Naive thymus-derived CD4-positive, alpha-beta T cell (primary cell): Measurements from ENCODE around the gene RGPD5. TPM values are rescaled to one million over a fixed set of nuclear protein-coding genes. Genes with fewer than 3 reads are reported as not detected.
"Not testable (repeated sequence)": the region's sequence is repeated elsewhere in the genome, so short reads cannot be mapped to it uniquely, and the experiment has no call there.

Experiments
- ATAC-seq: fragments of 150-1000 bp; cut with Tn5 transposase; 2 replicates; pipeline ENCODE4 v1.10.0; 2021; ENCODE audit warnings: mild to moderate bottlenecking, moderate library complexity
- CTCF ChIA-PET: fragments of 350-600 bp; sonication (Branson Sonifier 250); formaldehyde crosslinking; loops from one replicate; lab custom pipeline; 2021; ENCODE audit warnings: antibody characterized with exemption; lab: Charles Lee
- POLR2A ChIA-PET: fragments of 350-600 bp; sonication (Branson Sonifier 250); formaldehyde crosslinking; loops from one replicate; lab custom pipeline; 2021; ENCODE audit warnings: antibody characterized with exemption, inconsistent platforms; lab: Charles Lee
- DNase-seq, 9 donors: peaks; one replicate each; pipeline versions ENCODE4 v3.0.0 to v3.0.0-alpha.2; 2020 to 2022; ENCODE audit warnings: mixed read lengths in 1 of 9
- H3K27ac ChIP-seq: one replicate; pipeline ENCODE4 v1.7.0; 2013; ENCODE audit warnings: mild to moderate bottlenecking, low read depth, low read length, moderate library complexity
- H3K27me3 ChIP-seq, 2 donors: one replicate each; pipeline ENCODE4 v1.7.0; 2013; ENCODE audit warnings: low read length in 2 of 2, mild to moderate bottlenecking in 2 of 2, moderate library complexity in 2 of 2; ENCODE audit not compliant: control insufficient read depth in 2 of 2, insufficient read depth in 2 of 2
- H3K36me3 ChIP-seq, 3 experiments: 1 replicate in 2 of 3; 2 replicates in 1 of 3; pipeline ENCODE4 v1.7.0; 2013; ENCODE audit warnings: low read length in 3 of 3, mild to moderate bottlenecking in 3 of 3, moderate library complexity in 1 of 3; ENCODE audit not compliant: insufficient read depth in 3 of 3, control insufficient read depth in 2 of 3
- H3K4me1 ChIP-seq, 2 donors: one replicate each; pipeline ENCODE4 v1.7.0; 2013; ENCODE audit warnings: low read length in 2 of 2, mild to moderate bottlenecking in 2 of 2, moderate library complexity in 1 of 2; ENCODE audit not compliant: control insufficient read depth in 2 of 2, insufficient read depth in 2 of 2
- H3K4me3 ChIP-seq: 2 replicates; pipeline ENCODE4 v1.7.0; 2013; ENCODE audit warnings: mild to moderate bottlenecking, low read length
- H3K9me3 ChIP-seq, 3 experiments: 1 replicate in 2 of 3; 2 replicates in 1 of 3; pipeline ENCODE4 v1.7.0; 2013; ENCODE audit warnings: low read length in 3 of 3; ENCODE audit not compliant: control insufficient read depth in 2 of 3
- H3K27ac Mint-ChIP-seq, 9 donors: one replicate each; pipeline ENCODE4 v1.8.0; 2020 to 2022; ENCODE audit warnings: mixed read lengths in 9 of 9, mild to moderate bottlenecking in 8 of 9, moderate library complexity in 5 of 9, inconsistent platforms in 2 of 9
- H3K27me3 Mint-ChIP-seq, 5 donors: one replicate each; pipeline ENCODE4 v1.8.0; 2021 to 2022; ENCODE audit warnings: mixed read lengths in 5 of 5, mild to moderate bottlenecking in 1 of 5
- H3K36me3 Mint-ChIP-seq, 5 donors: one replicate each; pipeline ENCODE4 v1.8.0; 2020 to 2022; ENCODE audit warnings: mixed read lengths in 5 of 5, mild to moderate bottlenecking in 3 of 5, inconsistent platforms in 1 of 5
- H3K4me1 Mint-ChIP-seq, 7 donors: one replicate each; pipeline ENCODE4 v1.8.0; 2020 to 2022; ENCODE audit warnings: mixed read lengths in 7 of 7, mild to moderate bottlenecking in 3 of 7, inconsistent platforms in 1 of 7
- H3K4me3 Mint-ChIP-seq, 10 donors: one replicate each; pipeline ENCODE4 v1.8.0; 2020 to 2022; ENCODE audit warnings: mild to moderate bottlenecking in 10 of 10, mixed read lengths in 10 of 10, moderate library complexity in 6 of 10, inconsistent platforms in 2 of 10
- H3K9me3 Mint-ChIP-seq, 11 donors: one replicate each; pipeline ENCODE4 v1.8.0; 2020 to 2022; ENCODE audit warnings: mixed read lengths in 11 of 11, mild to moderate bottlenecking in 4 of 11, inconsistent platforms in 1 of 11, moderate library complexity in 1 of 11
- intact Hi-C, 2 donors: fragments of 100-400 bp; cut with micrococcal nuclease; formaldehyde crosslinking; loops; one replicate each; pipeline ENCODE4 v1.15.1; 2023
- polyA plus RNA-seq, 2 donors: library from polyadenylated mRNA; unstranded; fragments of 300-500 nt; fragmentation: Illumina TruSeq; gene quantifications; one replicate each; pipeline ENCODE4 v1.2.3, GENCODE V29; 2021
- total RNA-seq, 6 experiments: library from RNA in 5 of 6; stranded (reverse) in 5 of 6; gene quantifications; 1 replicate in 5 of 6; 2 replicates in 1 of 6; pipeline ENCODE4 v1.2.3 and lab custom pipeline; 2021 to 2026

Gene RGPD5
- total and polyA plus RNA-seq, 7 experiments from 2014 or later, result 4.2 to 161 (median 79.9) TPM

- H3K4me3 ChIP-seq, H3K27ac Mint-ChIP-seq, H3K36me3 ChIP-seq, H3K4me1 Mint-ChIP-seq, POLR2A ChIA-PET, H3K27ac ChIP-seq, H3K4me3 Mint-ChIP-seq, ATAC-seq, H3K27me3 Mint-ChIP-seq, CTCF ChIA-PET, H3K36me3 Mint-ChIP-seq, DNase-seq, intact Hi-C loops, H3K9me3 ChIP-seq, H3K27me3 ChIP-seq, H3K9me3 Mint-ChIP-seq, H3K4me1 ChIP-seq: not testable (repeated sequence)
These were observed 104.6 kb downstream of the RGPD5 start, which contains the start of gene LIMS3 for GRCh38 chr2:109898462-109899336. Gene LIMS3, plus strand, starts transcription at chr2:109898688. Its CDS starts 41 bp downstream, at chr2:109898729.

GRCh38 chr2:109905796-109906195, 111.7 kb downstream of the RGPD5 start:
- H3K4me1 ChIP-seq, intact Hi-C loops, H3K9me3 Mint-ChIP-seq, H3K27me3 ChIP-seq, H3K27ac ChIP-seq, CTCF ChIA-PET, H3K27ac Mint-ChIP-seq, H3K36me3 Mint-ChIP-seq, POLR2A ChIA-PET, H3K9me3 ChIP-seq, H3K4me3 Mint-ChIP-seq, ATAC-seq, H3K36me3 ChIP-seq, H3K4me1 Mint-ChIP-seq, H3K4me3 ChIP-seq, H3K27me3 Mint-ChIP-seq, DNase-seq: not testable (repeated sequence)

Other genes with a start within 250 kb of the RGPD5 start
- 1 to 10 TPM in 4 of 5 experiments, under 1 TPM in 1; 0.94 to 5.9 (median 2.0) TPM for gene SEPTIN10, start 180.3 kb upstream of the RGPD5 start, total RNA-seq
- gene SEPTIN10, start 180.3 kb upstream of the RGPD5 start, polyA plus RNA-seq, result 1 to 10 TPM in 1 of 2 donors, under 1 TPM in 1; 0.53 to 4.2 TPM
- gene SOWAHC, start 179.9 kb upstream of the RGPD5 start, total RNA-seq, result 1 to 10 TPM in 2 of 5 experiments, under 1 TPM in 3; 0.17 to 1.2 (median 0.94) TPM
- gene SOWAHC, start 179.9 kb upstream of the RGPD5 start, polyA plus RNA-seq, result under 1 TPM; 0.16 to 0.17 TPM
- gene LIMS3, start 104.4 kb downstream of the RGPD5 start, total RNA-seq, result 1 to 10 TPM in 2 of 5 experiments, under 1 TPM in 3; 0.19 to 1.7 (median 0.96) TPM
- 1 to 10 TPM; 1.8 to 2.6 TPM for gene LIMS3, start 104.4 kb downstream of the RGPD5 start, polyA plus RNA-seq